Stomach (tissue), 4 donors: ENCODE data around the gene CIB4.

ENCODE experiments used
- CTCF ChIP-seq, 7 experiments: fragments of 450-650 bp in 4 of 7; fragments of 200-600 bp in 3 of 7; sonication (generic) in 3 of 7; IDR thresholded peaks; one replicate each; pipeline ENCODE4 v1.5.1; 2016 to 2019; ENCODE audit warnings: antibody characterized with exemption in 7 of 7, control low read depth in 2 of 7, mild to moderate bottlenecking in 1 of 7
- POLR2A ChIP-seq, 4 donors: fragments of 450-650 bp; IDR thresholded peaks; one replicate each; pipeline ENCODE4 v1.6.1; 2016; ENCODE audit warnings: antibody characterized with exemption in 4 of 4, control low read depth in 2 of 4, mild to moderate bottlenecking in 1 of 4, moderate library complexity in 1 of 4

DNA sequence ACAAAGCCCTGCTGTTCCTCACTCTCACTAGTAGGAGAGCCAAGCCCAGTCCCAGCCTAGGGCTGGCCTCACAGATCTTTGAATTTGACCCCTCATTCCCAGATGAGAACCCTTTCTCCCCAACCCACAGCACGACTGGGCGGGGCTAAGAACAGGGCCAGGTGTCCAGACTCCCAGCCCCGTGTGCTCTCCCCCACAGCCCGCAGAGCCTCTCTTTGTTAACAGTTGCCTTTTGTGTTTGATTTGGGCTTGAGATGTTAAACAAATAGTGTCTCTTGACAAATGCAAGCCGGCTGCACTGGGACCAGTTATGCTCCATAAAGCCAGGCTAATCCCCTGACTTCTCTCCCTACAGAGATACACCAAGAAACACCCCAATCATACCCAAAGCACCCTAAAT lies 46.6 kb upstream of the CIB4 start:
- no peak for TF ChIP-seq CTCF (IDR thresholded peaks at IDR 0.05)
- no peak for TF ChIP-seq POLR2A (IDR thresholded peaks at IDR 0.05)
